IMR-90 (cell line): ENCODE measurements around the gene FBLN7. TPM values are rescaled to one million over a fixed set of nuclear protein-coding genes. Genes with fewer than 3 reads are reported as not detected.

ENCODE experiments used
- ATAC-seq: fragments of 200-7000 bp; cut with Tn5 transposase; 2 replicates; pipeline ENCODE4 v1.9.1; 2020; ENCODE audit warnings: low read depth, mild to moderate bottlenecking, moderate library complexity
- BruUV-seq: library from RNA; stranded (reverse); fragments of 400-500 nt; replicated peaks from 2 replicates; lab custom pipeline; 2021; lab: Mats Ljungman, UMichigan
- CTCF ChIA-PET: fragments of 300-600 bp; formaldehyde crosslinking; extraction: SDS; loops from one replicate; lab custom pipeline; 2021; ENCODE audit warnings: antibody characterized with exemption; lab: Yijun Ruan, JAX
- POLR2A ChIA-PET: fragments of 300-600 bp; sonication (Branson Sonifier 250); formaldehyde crosslinking; loops from one replicate; lab custom pipeline; 2022; ENCODE audit warnings: antibody characterized with exemption; ENCODE audit not compliant: unreplicated experiment; lab: Charles Lee
- DNase-seq: peaks from one replicate; pipeline ENCODE4 v3.0.0; 2013
- H2AFZ ChIP-seq: replicated peaks from 2 replicates; pipeline ENCODE3; 2013; ENCODE audit warnings: low read length, mild to moderate bottlenecking; ENCODE audit not compliant: poor library complexity
- H2AK5ac ChIP-seq: 2 replicates; pipeline ENCODE4 v1.6.1; 2013; ENCODE audit warnings: low read depth, low read length, inconsistent platforms
- H2AK9ac ChIP-seq: replicated peaks from 2 replicates; pipeline ENCODE3; 2013; ENCODE audit warnings: mild to moderate bottlenecking, low read depth, low read length, moderate library complexity; ENCODE audit not compliant: poor library complexity
- H2BK120ac ChIP-seq: 2 replicates; pipeline ENCODE4 v1.6.1; 2013; ENCODE audit warnings: low read depth, low read length, inconsistent platforms
- H2BK15ac ChIP-seq: 3 replicates; pipeline ENCODE4 v1.6.1; 2013; ENCODE audit warnings: low read depth, low read length, inconsistent platforms
- H2BK20ac ChIP-seq: 2 replicates; pipeline ENCODE4 v1.6.1; 2013; ENCODE audit warnings: low read depth, mild to moderate bottlenecking, inconsistent platforms, low read length, moderate library complexity
- H2BK5ac ChIP-seq: 2 replicates; pipeline ENCODE4 v1.6.1; 2013; ENCODE audit warnings: mild to moderate bottlenecking, low read depth, low read length, inconsistent platforms; ENCODE audit not compliant: poor library complexity, severe bottlenecking
- H3K14ac ChIP-seq: replicated peaks from 2 replicates; pipeline ENCODE4 v1.6.1; 2013; ENCODE audit warnings: low read depth, low read length, inconsistent platforms
- H3K18ac ChIP-seq: 2 replicates; pipeline ENCODE4 v1.6.1; 2013; ENCODE audit warnings: low read depth, low read length, control low read depth
- H3K23ac ChIP-seq: 2 replicates; pipeline ENCODE4 v1.6.1; 2013; ENCODE audit warnings: low read depth, low read length, inconsistent platforms
- H3K27ac ChIP-seq: 2 replicates; pipeline ENCODE4 v1.5.1; 2013; ENCODE audit warnings: mild to moderate bottlenecking, control low read depth, low read length; ENCODE audit not compliant: insufficient read depth
- H3K27me3 ChIP-seq: 2 replicates; pipeline ENCODE4 v1.6.1; 2013; ENCODE audit warnings: low read length; ENCODE audit not compliant: control insufficient read depth, insufficient read depth
- H3K36me3 ChIP-seq: 2 replicates; pipeline ENCODE4 v1.6.1; 2013; ENCODE audit warnings: low read length, mixed read lengths; ENCODE audit not compliant: control insufficient read depth, insufficient read depth
- H3K4ac ChIP-seq: 2 replicates; pipeline ENCODE4 v1.6.1; 2013; ENCODE audit warnings: low read depth, low read length, inconsistent platforms
- H3K4me1 ChIP-seq: 2 replicates; pipeline ENCODE4 v1.6.1; 2013; ENCODE audit warnings: low read length, mixed read lengths; ENCODE audit not compliant: control insufficient read depth, insufficient read depth
- H3K4me2 ChIP-seq: 2 replicates; pipeline ENCODE4 v1.6.1; 2013; ENCODE audit warnings: low read depth, mild to moderate bottlenecking, control low read depth, low read length, moderate library complexity
- H3K4me3 ChIP-seq: 2 replicates; pipeline ENCODE4 v1.5.1; 2013; ENCODE audit warnings: low read depth, mild to moderate bottlenecking, control low read depth, low read length, moderate library complexity; ENCODE audit not compliant: insufficient read depth
- H3K56ac ChIP-seq: 2 replicates; pipeline ENCODE4 v1.6.1; 2013; ENCODE audit warnings: low read length, inconsistent platforms; ENCODE audit not compliant: insufficient read depth; ENCODE audit errors: extremely low read depth
- H3K79me1 ChIP-seq, 2 experiments: 2 replicates each; pipeline ENCODE4 v1.6.1; 2013; ENCODE audit warnings: low read length in 2 of 2, inconsistent platforms in 1 of 2, low read depth in 1 of 2
- H3K9ac ChIP-seq: 2 replicates; pipeline ENCODE4 v1.6.1; 2013; ENCODE audit warnings: low read depth, low read length, control low read depth
- H3K9me1 ChIP-seq: 2 replicates; pipeline ENCODE4 v1.6.1; 2013; ENCODE audit warnings: low read length, inconsistent platforms; ENCODE audit not compliant: insufficient read depth
- H3K9me3 ChIP-seq: 2 replicates; pipeline ENCODE4 v1.6.1; 2013; ENCODE audit warnings: low read length; ENCODE audit not compliant: control insufficient read depth, insufficient read depth
- H4K20me1 ChIP-seq: 2 replicates; pipeline ENCODE4 v1.6.1; 2013; ENCODE audit warnings: low read length, inconsistent platforms; ENCODE audit not compliant: insufficient read depth
- H4K5ac ChIP-seq: 2 replicates; pipeline ENCODE4 v1.6.1; 2013; ENCODE audit warnings: mild to moderate bottlenecking, low read depth, low read length, control low read depth
- H4K8ac ChIP-seq, 2 experiments: 2 replicates each; pipeline ENCODE4 v1.6.1; 2013; ENCODE audit warnings: low read depth in 2 of 2, low read length in 2 of 2, control low read depth in 1 of 2, inconsistent platforms in 1 of 2
- H4K91ac ChIP-seq: 2 replicates; pipeline ENCODE4 v1.6.1; 2013; ENCODE audit warnings: low read depth, low read length, inconsistent platforms; ENCODE audit not compliant: insufficient read depth
- CHD1 ChIP-seq: IDR thresholded peaks from 2 replicates; pipeline ENCODE4 v1.6.1; 2012; ENCODE audit warnings: low read depth, low read length, improper control_type of control experiment
- FOS ChIP-seq: fragments of 150-350 bp; IDR thresholded peaks from 2 replicates; pipeline ENCODE4 v1.6.1; 2016; ENCODE audit warnings: low read depth, low read length
- MAFK ChIP-seq: IDR thresholded peaks from 2 replicates; pipeline ENCODE4 v1.6.1; 2012; ENCODE audit warnings: low read depth, low read length, improper control_type of control experiment
- MAZ ChIP-seq: IDR thresholded peaks from 2 replicates; pipeline ENCODE4 v1.6.1; 2012; ENCODE audit warnings: low read depth, mild to moderate bottlenecking, low read length, improper control_type of control experiment, moderate library complexity, borderline replicate concordance
- RAD21 ChIP-seq: IDR thresholded peaks from 2 replicates; pipeline ENCODE4 v1.6.1; 2012; ENCODE audit warnings: low read length, improper control_type of control experiment
- RCOR1 ChIP-seq: IDR thresholded peaks from 2 replicates; pipeline ENCODE4 v1.6.1; 2012; ENCODE audit warnings: mild to moderate bottlenecking, low read length, improper control_type of control experiment; ENCODE audit not compliant: insufficient replicate concordance
- USF2 ChIP-seq: fragments of 150-350 bp; IDR thresholded peaks from 2 replicates; pipeline ENCODE4 v1.6.1; 2017; ENCODE audit warnings: mild to moderate bottlenecking, antibody characterized with exemption, low read length, low read depth
- WGBS, 2 experiments: methylation state at CpG; one replicate each; pipeline versions ENCODE4 v1.1.5 to v1.1.7; 2013; ENCODE audit warnings: missing lambda C conversion rate in 2 of 2; ENCODE audit not compliant: insufficient read length in 1 of 2; ENCODE audit errors: extremely low coverage in 2 of 2; 5-methylcytosine and 5-hydroxymethylcytosine counted together
- dilution Hi-C: fragments of 300-500 bp; cut with HindIII; formaldehyde crosslinking; loops from one replicate; pipeline ENCODE4 v1.14.3; 2018; ENCODE audit warnings: low sequenced_read_pairs; ENCODE audit not compliant: unreplicated experiment
- in situ Hi-C: fragments of 300-500 bp; cut with MboI; formaldehyde crosslinking; loops from 3 replicates; pipeline ENCODE4 v1.14.3; 2019; ENCODE audit warnings: low sequenced_read_pairs, inconsistent platforms, mixed read lengths
- intact Hi-C: fragments of 100-400 bp; cut with micrococcal nuclease; formaldehyde crosslinking; loops from 2 replicates; pipeline ENCODE4 v1.10.0; 2022
- polyA plus RNA-seq, 3 experiments: library from polyadenylated mRNA; depleted of rRNA; stranded (reverse); fragments of >200 nt; gene quantifications; 2 replicates each; pipeline ENCODE4 v1.2.3, GENCODE V29; 2012; ENCODE audit warnings: low replicate concordance in 1 of 3
- total RNA-seq: library from RNA; depleted of rRNA; stranded (reverse); fragments of >200 nt; gene quantifications from 2 replicates; pipeline ENCODE4 v1.2.3, GENCODE V29; 2012
- TF ChIP-seq, protein P1 (sequence below): fragments of 150-350 bp; IDR thresholded peaks from 2 replicates; pipeline ENCODE4 v1.6.1; 2016; ENCODE audit warnings: low read depth, mild to moderate bottlenecking, low read length, moderate library complexity, borderline replicate concordance

The FBLN7 gene
- total and polyA plus RNA-seq, 2 of the 4 experiments (the other 2 are of a cell fraction), result 0.18 to 1.2 TPM

- CTCF ChIA-PET, result interaction anchor here (1.0 kb wide), 1 partner anchor 54 kb away, joined by 3 read pairs; no protein-coding TSS in a partner anchor
- Histone ChIP-seq H3K36me3 (no peaks in the 10 kb centered on the region), H4K20me1 (no peaks in the 10 kb centered on the region), H2BK120ac (no peak overlapping the region), H3K4me3 (no peak overlapping the region), H3K56ac (no peak overlapping the region), H3K27me3 (peaks cover 1% of the 10 kb centered on the region), H3K4me2 (no peak overlapping the region), H3K79me1 (no peaks in the 10 kb centered on the region), H3K18ac (no peak overlapping the region), H2AK5ac (no peak overlapping the region), H2BK15ac (no peak overlapping the region), H2BK20ac (no peak overlapping the region), H3K9me1 (no peaks in the 10 kb centered on the region), H2BK5ac (no peak overlapping the region), H3K4ac (no peak overlapping the region), H4K5ac (no peak overlapping the region), H4K91ac (no peak overlapping the region), H3K9ac (no peak overlapping the region), H4K8ac (no peak overlapping the region), H3K23ac (no peak overlapping the region), H2AFZ (no peak overlapping the region), H3K4me1 (no peaks in the 10 kb centered on the region), H3K9me3 (no peaks in the 10 kb centered on the region; the same call in 1 of the 2 replicates), H3K27ac (no peak overlapping the region), H3K14ac (no peak overlapping the region), H2AK9ac (no peak overlapping the region)
- dilution Hi-C loops (no loop called here), intact Hi-C loops (no loop called here), in situ Hi-C loops (no loop called here)
- POLR2A ChIA-PET, result no interaction called here
- no TSS peak for BruUV-seq
- DNase-seq, result no peak
- no peak for TF ChIP-seq RCOR1
- TF ChIP-seq MAZ, result no peak
- TF ChIP-seq CHD1, result no peak
- no peak for TF ChIP-seq FOS
- TF ChIP-seq, protein P1, sequence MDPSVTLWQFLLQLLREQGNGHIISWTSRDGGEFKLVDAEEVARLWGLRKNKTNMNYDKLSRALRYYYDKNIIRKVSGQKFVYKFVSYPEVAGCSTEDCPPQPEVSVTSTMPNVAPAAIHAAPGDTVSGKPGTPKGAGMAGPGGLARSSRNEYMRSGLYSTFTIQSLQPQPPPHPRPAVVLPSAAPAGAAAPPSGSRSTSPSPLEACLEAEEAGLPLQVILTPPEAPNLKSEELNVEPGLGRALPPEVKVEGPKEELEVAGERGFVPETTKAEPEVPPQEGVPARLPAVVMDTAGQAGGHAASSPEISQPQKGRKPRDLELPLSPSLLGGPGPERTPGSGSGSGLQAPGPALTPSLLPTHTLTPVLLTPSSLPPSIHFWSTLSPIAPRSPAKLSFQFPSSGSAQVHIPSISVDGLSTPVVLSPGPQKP, result no peak
- TF ChIP-seq RAD21, result no peak
- no peak for TF ChIP-seq USF2
- peak; percentile 89 for TF ChIP-seq MAFK
- WGBS, 2 experiments, result no CpG with 5 or more reads among the region's 7 CpGs
- ATAC-seq, result no peak
Observed at GRCh38 chr2:112175958-112176573, 37.9 kb downstream of the FBLN7 start.
